Brain microvascular endothelial cell (primary cell): ENCODE measurements around the gene PHF2.

Experiments used
- DNase-seq: peaks from one replicate; pipeline ENCODE4 v3.0.0-alpha.2; 2020
- H3K27ac ChIP-seq: fragments of 250-450 bp; sonication (Bioruptor Pico); 2 replicates; pipeline ENCODE4 v1.5.1; 2020; ENCODE audit warnings: mild to moderate bottlenecking, moderate library complexity
- H3K27me3 ChIP-seq: fragments of 250-450 bp; sonication (Bioruptor Pico); replicated peaks from 2 replicates; pipeline ENCODE4 v1.5.1; 2020; ENCODE audit warnings: mild to moderate bottlenecking
- H3K36me3 ChIP-seq: fragments of 250-450 bp; sonication (Bioruptor Pico); replicated peaks from 2 replicates; pipeline ENCODE4 v1.5.1; 2020; ENCODE audit warnings: mild to moderate bottlenecking
- H3K4me3 ChIP-seq: 2 replicates; pipeline ENCODE4 v1.5.1; 2011; ENCODE audit warnings: low read depth, mild to moderate bottlenecking, control low read depth, low read length, moderate library complexity
- CTCF ChIP-seq: IDR thresholded peaks from 2 replicates; pipeline ENCODE4 v1.5.1; 2011; ENCODE audit warnings: low read depth, mild to moderate bottlenecking, moderate library complexity, low read length, control low read depth, inconsistent platforms; ENCODE audit errors: missing control alignments
- in situ Hi-C: cut with HindIII; loops from 2 replicates; pipeline ENCODE4 v1.10.0; 2017; ENCODE audit warnings: low sequenced_read_pairs, low pct_ligation_motif_present

The PHF2 gene

GRCh38 chr9:93677048-93677571, 100.7 kb downstream of the PHF2 start:
- Histone ChIP-seq H3K36me3 (no peaks in the 10 kb centered on the region), H3K27ac (no peak overlapping the region), H3K4me3 (no peak overlapping the region), H3K27me3 (no peaks in the 10 kb centered on the region)
- DNase-seq = no peak
- no peak for TF ChIP-seq CTCF
- in situ Hi-C loops = loop anchor here (25.0 kb wide), 1 partner anchor 510 kb away; no protein-coding TSS in a partner anchor

- no peaks in the 10 kb centered on the region for H3K27me3 ChIP-seq
- in situ Hi-C loops = loop anchor here (25.0 kb wide), 1 partner anchor 510 kb away; no protein-coding TSS in a partner anchor
- TF ChIP-seq CTCF = no peak
- no peak for DNase-seq
- H3K27ac ChIP-seq = no peak overlapping the region
- H3K4me3 ChIP-seq = no peak overlapping the region
- no peaks in the 10 kb centered on the region for H3K36me3 ChIP-seq
These were observed 101.3 kb downstream of the PHF2 start for GRCh38 chr9:93677641-93678136.

- Histone ChIP-seq H3K27me3 (no peaks in the 10 kb centered on the region), H3K36me3 (no peaks in the 10 kb centered on the region), H3K27ac (no peak overlapping the region), H3K4me3 (no peak overlapping the region)
- DNase-seq = no peak
- TF ChIP-seq CTCF = no peak
- in situ Hi-C loops = loop anchor here (25.0 kb wide), 1 partner anchor 509 kb away; no protein-coding TSS in a partner anchor
These were observed 102.0 kb downstream of the PHF2 start for GRCh38 chr9:93678199-93679019.

GRCh38 chr9:93679536-93680442, 103.4 kb downstream of the PHF2 start:
- no peak for TF ChIP-seq CTCF
- H3K4me3 ChIP-seq = no peak overlapping the region
- in situ Hi-C loops = loop anchor here (25.0 kb wide), 1 partner anchor 508 kb away; no protein-coding TSS in a partner anchor
- no peaks in the 10 kb centered on the region for H3K27me3 ChIP-seq
- H3K36me3 ChIP-seq = no peaks in the 10 kb centered on the region
- no peak for DNase-seq
- H3K27ac ChIP-seq = no peak overlapping the region

GRCh38 chr9:93680443-93681268, 104.3 kb downstream of the PHF2 start:
- Histone ChIP-seq H3K36me3 (no peaks in the 10 kb centered on the region), H3K4me3 (no peak overlapping the region), H3K27me3 (no peaks in the 10 kb centered on the region), H3K27ac (no peak overlapping the region)
- in situ Hi-C loops = loop anchor here (25.0 kb wide), 1 partner anchor 507 kb away; no protein-coding TSS in a partner anchor
- no peak for DNase-seq
- peak; percentile 33 for TF ChIP-seq CTCF
